Pons (tissue), 1 donor: ENCODE measurements around the gene A3GALT2.

Experiments
- DNase-seq: peaks from one replicate; pipeline ENCODE4 v3.0.0-alpha.2; 2016; ENCODE audit warnings: low spot score

A3GALT2 gene

GRCh38 chr1:33272509-33272908 is 48.4 kb downstream of the A3GALT2 start:
- no peak for DNase-seq

DNA sequence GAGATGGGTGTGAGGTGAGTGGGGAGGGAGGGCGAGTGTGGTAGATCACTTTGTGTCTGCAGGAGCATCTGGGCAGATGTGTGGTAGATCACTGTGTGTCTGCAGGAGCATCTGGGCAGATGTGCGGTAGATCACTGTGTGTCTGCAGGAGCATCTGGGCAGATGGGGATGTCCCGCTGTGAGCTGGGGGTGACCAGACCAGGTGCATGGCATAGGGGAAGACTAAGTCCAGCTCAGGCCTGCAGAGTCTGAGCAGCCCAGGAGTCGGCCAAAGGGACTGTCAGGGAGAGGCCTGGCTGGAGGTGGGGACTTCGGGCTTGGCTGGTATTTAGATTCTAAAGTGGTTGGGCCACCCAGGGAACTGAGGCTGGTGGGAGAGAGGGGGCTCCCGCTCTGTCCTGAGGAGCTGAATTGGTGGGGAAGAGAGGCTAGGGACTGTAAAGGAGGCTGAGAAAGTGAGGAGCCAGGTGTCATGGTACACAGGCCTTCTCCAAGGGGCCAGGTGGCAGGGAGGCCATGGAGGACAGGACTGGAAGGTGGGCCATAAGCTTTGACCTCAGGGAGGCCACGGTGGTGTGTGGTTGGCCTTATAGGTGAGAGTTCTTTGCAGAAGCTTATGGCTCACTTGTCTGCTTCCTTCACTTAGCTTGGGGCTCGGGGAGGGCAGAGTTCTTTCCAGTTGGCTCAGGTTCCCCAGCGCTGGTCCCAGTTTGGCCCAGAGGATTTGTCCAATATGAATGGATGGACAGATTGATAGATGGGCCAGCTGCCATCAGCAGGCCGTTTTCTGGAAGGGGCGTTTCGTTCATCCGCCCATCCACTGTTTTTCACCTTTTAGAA is 49.0 kb downstream of the A3GALT2 start:
- DNase-seq = no peak

DNA sequence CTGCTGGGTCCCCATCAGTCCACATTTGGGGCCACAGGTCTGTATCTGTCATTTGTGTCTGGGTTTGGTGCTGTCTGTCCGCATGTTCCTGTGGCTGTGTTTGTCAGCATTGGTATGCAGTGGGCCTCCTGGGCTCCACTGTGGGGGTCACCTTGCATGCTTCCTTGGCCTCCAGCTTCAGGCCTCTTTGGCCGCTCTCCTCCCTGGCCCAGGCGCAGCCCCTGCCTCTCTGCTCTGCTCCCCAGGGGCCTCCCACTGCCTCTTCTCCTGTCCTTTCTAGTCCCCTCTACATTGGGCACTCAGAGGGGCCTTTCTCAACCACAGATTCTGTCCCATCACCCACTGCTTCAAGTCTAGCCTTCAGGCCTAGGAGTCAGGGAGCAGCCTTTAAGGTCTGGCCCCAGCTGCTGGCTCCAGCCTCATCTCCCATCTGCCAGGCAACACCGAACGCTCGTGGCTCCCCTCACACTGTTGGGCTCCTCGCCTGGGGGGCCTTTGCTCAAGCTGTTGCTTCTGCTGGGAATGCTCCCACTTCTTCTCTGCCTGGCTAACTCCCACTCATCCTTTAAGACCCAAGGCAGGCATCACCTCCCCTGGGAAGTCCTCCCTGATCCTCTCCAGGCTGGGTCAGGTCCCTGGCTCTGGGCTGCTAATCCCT is 50.0 kb downstream of the A3GALT2 start:
- DNase-seq = no peak

DNA sequence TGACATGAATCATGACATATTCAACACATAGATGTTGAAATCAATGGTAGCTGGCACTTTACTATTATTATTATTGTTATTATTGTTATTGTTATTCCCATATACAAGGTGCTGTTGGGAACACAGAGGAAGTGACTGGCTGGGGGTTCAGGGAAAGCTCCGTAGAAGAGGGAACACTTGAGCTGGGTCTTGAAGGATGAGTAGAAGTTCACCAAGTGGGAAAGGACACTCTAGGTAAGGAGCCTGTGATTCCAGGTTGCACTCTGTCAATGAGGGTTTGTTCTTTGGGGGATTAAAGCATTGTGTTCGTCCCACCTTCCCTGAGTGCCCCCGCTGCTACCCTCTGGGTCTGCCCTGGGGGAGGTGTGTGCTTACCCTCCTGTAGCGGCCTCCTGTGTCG is 50.5 kb downstream of the A3GALT2 start:
- no peak for DNase-seq

- DNase-seq = no peak
These were observed 51.3 kb downstream of the A3GALT2 start for GRCh38 chr1:33269621-33270020.

GRCh38 chr1:33268927-33269610 is 51.8 kb downstream of the A3GALT2 start:
- DNase-seq = no peak

- DNase-seq = no peak
These were observed 52.4 kb downstream of the A3GALT2 start for GRCh38 chr1:33268457-33268856.

GRCh38 chr1:33267468-33268205 is 53.3 kb downstream of the A3GALT2 start:
- no peak for DNase-seq

GRCh38 chr1:33266766-33267165 is 54.1 kb downstream of the A3GALT2 start:
- DNase-seq = no peak

DNA sequence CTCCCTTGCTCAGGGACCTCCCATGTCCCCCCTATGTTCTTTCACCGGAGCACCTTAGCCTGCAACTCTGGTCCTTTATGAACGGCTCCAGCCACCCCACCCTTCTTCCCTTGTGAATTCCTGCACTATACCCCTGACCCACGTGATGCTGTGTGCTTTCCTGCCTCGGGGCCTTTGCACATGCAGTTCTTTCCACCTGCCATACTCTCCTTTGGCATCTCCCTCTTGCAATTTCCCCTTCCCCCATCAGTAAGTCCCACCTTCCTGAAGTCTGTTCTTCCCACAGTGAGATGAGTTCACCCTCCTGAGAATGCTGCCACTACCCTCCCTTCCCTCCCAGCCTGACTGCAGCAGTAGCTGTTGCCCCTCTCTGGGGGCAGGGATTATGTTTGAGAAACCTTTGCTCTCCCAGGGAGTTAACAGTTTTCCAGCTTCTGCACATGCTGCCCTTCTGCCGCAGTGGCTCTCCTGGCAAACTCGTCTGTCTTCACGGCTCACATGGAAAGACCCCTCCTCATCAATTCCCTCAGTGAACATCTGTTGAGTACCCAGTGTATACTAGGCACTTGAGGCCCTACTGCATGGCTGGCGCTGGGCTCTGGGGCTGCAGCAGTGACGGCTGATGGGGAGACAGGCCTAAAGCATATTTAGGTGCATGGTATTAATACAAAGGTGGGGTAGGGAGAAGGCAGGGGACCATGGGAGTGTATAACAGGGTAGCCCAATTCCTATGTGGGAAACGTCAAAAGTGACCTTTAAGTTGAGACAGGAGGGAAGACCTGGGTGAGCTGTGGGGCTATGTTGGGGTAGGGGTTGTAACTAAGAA is 54.9 kb downstream of the A3GALT2 start:
- no peak for DNase-seq

DNA sequence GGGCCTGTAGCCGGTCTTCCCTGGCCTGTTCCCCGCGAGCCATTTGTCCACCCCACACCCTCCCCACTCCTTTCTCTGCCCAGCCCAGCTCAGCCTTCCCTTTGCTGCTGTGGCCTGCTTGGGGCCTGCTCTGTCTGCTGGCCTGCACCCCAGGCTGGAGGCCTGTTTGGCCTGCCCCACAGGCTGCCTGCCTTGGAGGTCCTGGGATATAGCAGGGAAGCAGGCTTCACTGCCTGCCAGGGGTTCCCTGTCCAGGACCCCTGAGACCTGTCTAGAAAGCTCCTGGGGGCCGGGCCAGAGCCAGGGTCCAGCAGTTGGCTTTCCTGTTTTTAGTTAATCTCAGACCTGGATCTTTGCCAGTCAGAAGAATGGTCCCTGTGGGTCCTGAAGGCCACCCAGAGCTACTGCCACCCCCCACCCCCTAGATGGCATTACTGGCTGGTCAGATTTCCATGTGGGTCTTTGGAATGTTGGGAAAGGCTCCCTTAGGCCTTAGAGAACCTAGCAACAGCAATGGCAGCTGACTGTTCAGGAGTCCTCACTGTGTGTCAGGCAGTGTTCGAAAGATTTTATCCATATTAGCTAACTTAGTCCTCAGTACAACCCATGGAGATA is 56.9 kb downstream of the A3GALT2 start:
- DNase-seq = no peak

- DNase-seq = no peak
These were observed 59.6 kb downstream of the A3GALT2 start for GRCh38 chr1:33261344-33261743.

- DNase-seq = no peak
These were observed 60.5 kb downstream of the A3GALT2 start for GRCh38 chr1:33260439-33260838.

DNA sequence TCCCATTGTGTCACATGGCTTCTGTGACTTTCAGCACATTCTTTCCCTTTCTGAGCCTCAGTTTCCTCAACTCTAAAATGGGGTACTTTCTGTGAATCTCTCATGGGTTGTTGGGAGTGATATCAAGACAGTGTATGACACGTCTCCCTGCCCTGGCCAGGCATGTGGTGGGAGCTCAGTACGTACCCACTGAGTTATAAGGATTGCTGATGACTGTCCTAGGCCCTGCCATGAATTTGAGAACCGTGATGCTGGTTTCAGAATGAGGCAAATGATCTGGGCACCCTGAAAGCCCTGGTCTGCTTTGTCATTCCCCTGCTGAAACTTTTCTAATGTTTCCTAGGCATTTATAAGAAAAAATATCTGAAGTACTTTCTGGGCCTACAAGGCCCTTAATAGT is 61.0 kb downstream of the A3GALT2 start:
- no peak for DNase-seq

DNA sequence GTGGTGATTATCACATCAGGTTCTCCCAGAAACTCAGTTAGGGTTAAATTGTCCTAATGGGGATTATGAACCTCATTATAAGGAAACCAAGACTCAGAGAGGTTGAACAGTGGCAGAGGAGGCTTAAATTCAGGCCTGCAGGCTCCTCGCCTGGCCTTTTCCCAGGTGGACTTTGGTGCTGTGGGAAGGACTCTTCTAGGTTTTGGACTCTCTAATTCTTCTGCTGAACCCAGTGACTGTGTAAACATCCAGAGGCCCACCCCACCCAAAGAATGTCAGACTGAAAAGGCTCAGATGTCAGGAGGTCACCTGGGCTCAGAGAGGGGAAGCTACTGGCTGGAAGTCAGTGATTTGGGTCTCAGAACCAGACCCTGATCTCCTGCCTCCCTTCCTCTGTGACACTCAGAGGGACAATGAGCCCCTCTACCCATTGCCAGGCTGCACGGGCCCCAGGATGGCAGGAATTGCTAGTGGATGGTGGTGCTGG is 62.1 kb downstream of the A3GALT2 start:
- DNase-seq = no peak

- DNase-seq = no peak
These were observed 62.9 kb downstream of the A3GALT2 start for GRCh38 chr1:33257772-33258712.

DNA sequence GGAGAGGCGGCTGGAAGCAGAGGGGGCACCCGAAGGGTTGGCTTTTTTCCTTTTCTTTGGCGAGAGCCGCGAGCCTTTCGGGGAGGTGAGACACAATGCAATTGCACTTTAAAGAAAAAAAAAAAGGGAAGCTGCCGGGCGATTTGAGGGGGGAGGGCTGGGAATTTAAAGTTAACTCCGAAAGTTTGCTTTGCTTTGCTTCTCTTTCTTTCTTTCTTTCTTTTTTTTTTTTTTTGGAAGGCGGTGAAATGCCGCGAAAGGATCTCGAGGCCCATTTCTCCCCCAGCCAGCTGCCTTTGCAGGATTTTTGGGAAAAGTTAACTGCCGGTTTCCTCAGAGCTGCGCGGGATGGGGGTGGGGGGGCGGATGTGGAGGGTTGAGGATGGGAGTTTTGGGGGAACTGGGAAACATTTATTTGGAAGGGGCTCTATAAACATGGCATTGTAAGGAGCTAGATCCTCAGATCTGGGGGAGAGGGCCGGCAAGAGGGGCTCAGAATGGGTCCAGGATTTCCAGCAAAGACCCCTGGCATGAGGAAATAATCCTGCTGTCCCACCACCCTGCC is 63.6 kb downstream of the A3GALT2 start:
- DNase-seq = no peak
